Gastroesophageal sphincter (tissue), 4 donors: Measurements from ENCODE around the gene HAUS6. TPM values are rescaled to one million over a fixed set of nuclear protein-coding genes. Genes with fewer than 3 reads are reported as not detected.
A peak's percentile ranks its signal among the peaks of the same experiment; 100 is the strongest.

Experiments used
- ATAC-seq: fragments of 150-250 bp; one replicate; pipeline ENCODE4 v1.9.1; 2016; ENCODE audit warnings: mild to moderate bottlenecking, moderate library complexity
- H3K27ac ChIP-seq, 4 donors: fragments of 200-600 bp; sonication (generic) in 3 of 4; 1 replicate in 3 of 4; 2 replicates in 1 of 4; pipeline ENCODE4 v1.5.1; 2016 to 2019
- H3K27me3 ChIP-seq: fragments of 200-600 bp; sonication (generic); one replicate; pipeline ENCODE4 v1.5.1; 2019
- H3K36me3 ChIP-seq, 2 donors: fragments of 200-600 bp; sonication (generic); one replicate each; pipeline ENCODE4 v1.5.1; 2019; ENCODE audit warnings: control low read depth in 1 of 2
- H3K4me1 ChIP-seq, 3 donors: fragments of 200-600 bp; sonication (generic); 1 replicate in 2 of 3; 2 replicates in 1 of 3; pipeline ENCODE4 v1.5.1; 2016 to 2019; ENCODE audit warnings: control low read depth in 2 of 3
- H3K4me3 ChIP-seq, 2 donors: fragments of 200-600 bp; sonication (generic); one replicate each; pipeline ENCODE4 v1.5.1; 2019; ENCODE audit warnings: mild to moderate bottlenecking in 1 of 2, moderate library complexity in 1 of 2
- H3K9me3 ChIP-seq, 3 donors: fragments of 200-600 bp; sonication (generic); one replicate each; pipeline ENCODE4 v1.5.1; 2017 to 2019; ENCODE audit warnings: control low read depth in 2 of 3
- EP300 ChIP-seq: sonication (generic); formaldehyde crosslinking; IDR thresholded peaks from one replicate; pipeline ENCODE4 v1.6.1; 2017; ENCODE audit warnings: antibody characterized with exemption, mild to moderate bottlenecking
- POLR2A ChIP-seq, 2 donors: fragments of 450-650 bp; IDR thresholded peaks; one replicate each; pipeline ENCODE4 v1.6.1; 2017; ENCODE audit warnings: antibody characterized with exemption in 2 of 2, mild to moderate bottlenecking in 2 of 2, moderate library complexity in 1 of 2
- POLR2AphosphoS5 ChIP-seq: sonication (generic); formaldehyde crosslinking; IDR thresholded peaks from one replicate; pipeline ENCODE4 v1.6.1; 2017; ENCODE audit warnings: antibody characterized with exemption
- WGBS, 2 donors: methylation state at CpG; one replicate each; pipeline ENCODE4 v1.1.5; 2018; ENCODE audit warnings: low coverage in 1 of 2; 5-methylcytosine and 5-hydroxymethylcytosine counted together
- total RNA-seq, 4 donors: library from RNA; depleted of rRNA; stranded (reverse); fragments of >200 nt; gene quantifications; one replicate each; pipeline ENCODE4 v1.1.0, GENCODE V29; 2016
- TF ChIP-seq, protein P1 (sequence below), 4 experiments: fragments of 200-600 bp in 2 of 4; fragments of 450-650 bp in 2 of 4; sonication (generic) in 1 of 4; IDR thresholded peaks; one replicate each; pipeline ENCODE4 v1.5.1; 2017 to 2019; ENCODE audit warnings: antibody characterized with exemption in 4 of 4, mild to moderate bottlenecking in 2 of 4, moderate library complexity in 2 of 4

Gene HAUS6
- total RNA-seq, 4 donors from 2014 or later, result 7.3 to 16.5 (median 9.8) TPM

DNA sequence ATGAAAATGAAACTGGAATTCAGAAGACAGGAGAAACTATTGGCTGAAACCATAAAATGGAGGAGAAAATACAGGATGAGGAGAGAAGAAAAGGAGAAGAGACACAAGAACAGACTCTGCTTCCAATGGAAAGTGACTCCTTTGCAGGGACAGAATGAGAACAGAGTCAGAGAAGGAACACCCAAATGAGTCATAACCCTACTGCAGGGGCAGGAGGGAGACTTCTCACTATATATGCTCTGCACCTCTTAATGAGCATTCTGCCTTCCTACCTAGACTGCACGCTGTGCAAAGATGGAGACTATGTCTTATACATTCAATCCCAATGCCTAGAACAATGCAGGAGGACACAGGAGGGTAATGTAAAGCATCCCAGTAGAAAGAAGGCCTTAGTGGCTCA is 71.8 kb downstream of the HAUS6 start:
- H3K4me1 ChIP-seq, result no peaks in the 10 kb centered on the region
- H3K27me3 ChIP-seq, result no peaks in the 10 kb centered on the region
- TF ChIP-seq POLR2AphosphoS5, result no peak
- TF ChIP-seq EP300, result no peak
- TF ChIP-seq, protein P1, sequence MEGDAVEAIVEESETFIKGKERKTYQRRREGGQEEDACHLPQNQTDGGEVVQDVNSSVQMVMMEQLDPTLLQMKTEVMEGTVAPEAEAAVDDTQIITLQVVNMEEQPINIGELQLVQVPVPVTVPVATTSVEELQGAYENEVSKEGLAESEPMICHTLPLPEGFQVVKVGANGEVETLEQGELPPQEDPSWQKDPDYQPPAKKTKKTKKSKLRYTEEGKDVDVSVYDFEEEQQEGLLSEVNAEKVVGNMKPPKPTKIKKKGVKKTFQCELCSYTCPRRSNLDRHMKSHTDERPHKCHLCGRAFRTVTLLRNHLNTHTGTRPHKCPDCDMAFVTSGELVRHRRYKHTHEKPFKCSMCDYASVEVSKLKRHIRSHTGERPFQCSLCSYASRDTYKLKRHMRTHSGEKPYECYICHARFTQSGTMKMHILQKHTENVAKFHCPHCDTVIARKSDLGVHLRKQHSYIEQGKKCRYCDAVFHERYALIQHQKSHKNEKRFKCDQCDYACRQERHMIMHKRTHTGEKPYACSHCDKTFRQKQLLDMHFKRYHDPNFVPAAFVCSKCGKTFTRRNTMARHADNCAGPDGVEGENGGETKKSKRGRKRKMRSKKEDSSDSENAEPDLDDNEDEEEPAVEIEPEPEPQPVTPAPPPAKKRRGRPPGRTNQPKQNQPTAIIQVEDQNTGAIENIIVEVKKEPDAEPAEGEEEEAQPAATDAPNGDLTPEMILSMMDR (IDR thresholded peaks at IDR 0.05), result no peak
- no peak for TF ChIP-seq POLR2A (IDR thresholded peaks at IDR 0.05)
- no peak for ATAC-seq
- WGBS, 2 donors, result 83% methylated on average over 1 of the region's 1 CpG; no CpG with 5 or more reads in 1 of the 2 donors
- no peaks in the 10 kb centered on the region for H3K36me3 ChIP-seq
- no peaks in the 10 kb centered on the region for H3K9me3 ChIP-seq
- H3K4me3 ChIP-seq, result no peak overlapping the region
- no peak overlapping the region for H3K27ac ChIP-seq

DNA sequence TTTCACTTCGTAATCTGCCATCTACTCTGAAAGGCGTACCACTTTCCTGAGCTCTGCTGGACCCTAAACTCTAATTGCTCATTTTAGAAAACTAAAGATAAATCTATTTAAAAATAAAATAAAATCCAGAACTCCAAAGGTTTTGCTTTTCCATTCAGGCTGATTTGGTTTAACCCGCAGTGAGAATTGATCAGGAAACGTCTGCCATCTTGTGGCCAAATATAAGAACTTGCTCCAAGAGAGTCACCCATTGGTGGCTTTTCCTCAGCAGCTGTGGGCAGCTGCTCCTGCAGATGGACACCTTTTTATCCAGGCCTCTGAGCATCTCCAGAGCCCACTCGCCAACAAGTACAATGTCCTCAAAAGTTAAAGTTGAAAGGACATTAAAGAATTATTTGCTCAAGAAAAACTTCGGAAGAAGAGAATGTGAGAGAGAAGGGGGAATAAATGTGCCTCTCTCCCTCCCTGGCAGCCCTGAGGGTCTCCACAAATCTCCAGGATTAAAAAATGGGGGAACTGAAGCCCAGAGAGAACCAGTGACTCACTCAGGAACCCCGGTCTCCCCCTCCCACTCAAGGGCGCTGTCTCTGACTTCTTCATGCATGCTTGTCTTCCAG is 73.8 kb downstream of the HAUS6 start:
- WGBS, 2 donors, result 16 to 20% methylated on average over 7 to 8 of the region's 8 CpGs
- no peak for TF ChIP-seq EP300
- TF ChIP-seq POLR2A (IDR thresholded peaks at IDR 0.05), result no peak
- TF ChIP-seq POLR2AphosphoS5, result no peak
- TF ChIP-seq, protein P1 (IDR thresholded peaks at IDR 0.05), result peak; percentile 77 to 83 (median 78)
- H3K4me1 ChIP-seq, result no peaks in the 10 kb centered on the region
- H3K27ac ChIP-seq, result no peak overlapping the region
- H3K4me3 ChIP-seq, result no peak overlapping the region
- no peaks in the 10 kb centered on the region for H3K36me3 ChIP-seq
- no peaks in the 10 kb centered on the region for H3K27me3 ChIP-seq
- no peaks in the 10 kb centered on the region for H3K9me3 ChIP-seq
- peak; percentile 51 for ATAC-seq

DNA sequence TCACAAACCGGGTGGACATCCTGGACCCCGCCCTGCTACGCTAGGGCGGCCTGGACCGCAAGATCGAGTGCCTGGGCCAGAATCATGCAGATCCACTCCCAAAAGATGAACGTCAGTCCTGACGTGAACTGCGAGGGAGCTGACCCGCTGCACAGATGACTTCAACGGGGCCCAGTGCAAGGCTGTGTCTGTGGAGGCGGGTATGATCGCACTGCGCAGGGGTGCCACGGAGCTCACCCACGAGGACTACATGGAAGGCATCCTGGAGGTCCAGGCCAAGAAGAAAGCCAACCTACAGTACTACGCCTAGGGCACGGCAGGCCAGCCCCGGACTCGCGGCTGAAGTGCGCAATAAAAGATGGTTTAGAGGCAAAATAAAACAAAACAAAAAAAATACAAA is 74.9 kb downstream of the HAUS6 start:
- no peaks in the 10 kb centered on the region for H3K27me3 ChIP-seq
- TF ChIP-seq, protein P1 (IDR thresholded peaks at IDR 0.05), result no peak
- no peak for TF ChIP-seq EP300
- TF ChIP-seq POLR2A (IDR thresholded peaks at IDR 0.05), result no peak
- TF ChIP-seq POLR2AphosphoS5, result no peak
- H3K36me3 ChIP-seq, result no peaks in the 10 kb centered on the region
- no peak overlapping the region for H3K27ac ChIP-seq
- H3K4me3 ChIP-seq, result no peak overlapping the region
- no peaks in the 10 kb centered on the region for H3K4me1 ChIP-seq
- 99 to 100% methylated on average over 1 to 8 of the region's 22 CpGs for WGBS, 2 donors
- no peaks in the 10 kb centered on the region for H3K9me3 ChIP-seq
- ATAC-seq, result no peak

DNA sequence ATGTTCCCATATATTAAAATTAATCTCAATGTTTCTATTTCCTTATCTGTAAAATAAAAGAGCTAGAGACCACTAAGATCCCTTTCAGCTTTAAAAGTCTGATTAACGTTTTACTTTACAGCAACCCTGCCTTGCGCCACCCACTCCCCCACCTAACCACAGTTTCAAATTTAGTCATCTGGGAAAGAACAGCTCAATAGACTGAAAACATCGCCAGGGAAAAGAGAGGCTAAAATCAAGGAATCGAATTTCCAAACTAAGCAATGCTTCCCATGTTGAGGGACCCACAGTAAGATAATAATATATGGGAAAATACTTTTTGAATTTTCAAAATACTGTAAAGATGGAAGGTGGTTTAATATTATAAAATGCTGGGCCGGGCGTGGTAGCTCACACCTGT is 76.3 kb downstream of the HAUS6 start:
- Histone ChIP-seq H3K4me3 (no peak overlapping the region), H3K27ac (no peak overlapping the region), H3K27me3 (no peaks in the 10 kb centered on the region), H3K4me1 (no peaks in the 10 kb centered on the region), H3K36me3 (no peaks in the 10 kb centered on the region), H3K9me3 (no peaks in the 10 kb centered on the region)
- 83 to 96% methylated on average over 6 of the region's 6 CpGs for WGBS, 2 donors
- no peak for TF ChIP-seq POLR2A (IDR thresholded peaks at IDR 0.05)
- TF ChIP-seq, protein P1 (IDR thresholded peaks at IDR 0.05), result no peak
- no peak for TF ChIP-seq POLR2AphosphoS5
- ATAC-seq, result no peak

DNA sequence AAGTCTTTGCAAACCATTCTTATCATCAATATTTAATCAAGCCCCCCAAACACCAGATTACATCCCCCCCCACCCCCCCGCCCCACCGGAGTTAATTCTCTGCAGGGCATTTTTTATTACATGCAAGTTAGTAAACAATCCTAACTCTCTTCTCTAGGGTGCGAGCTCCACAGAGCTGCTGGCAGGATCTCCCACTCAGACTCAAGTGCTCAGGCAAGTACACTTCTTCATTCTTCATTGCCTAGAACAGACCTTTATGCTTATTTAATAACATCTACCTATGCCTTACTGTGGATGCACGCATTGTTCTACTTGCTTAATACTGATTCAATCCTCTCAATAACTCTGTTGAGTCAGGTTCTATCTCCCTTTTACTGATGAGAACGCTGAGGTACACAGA is 79.6 kb downstream of the HAUS6 start:
- Histone ChIP-seq H3K4me3 (no peak overlapping the region), H3K9me3 (no peaks in the 10 kb centered on the region), H3K27ac (no peak overlapping the region), H3K36me3 (no peaks in the 10 kb centered on the region), H3K27me3 (no peaks in the 10 kb centered on the region), H3K4me1 (no peaks in the 10 kb centered on the region)
- TF ChIP-seq EP300, result no peak
- no peak for TF ChIP-seq POLR2AphosphoS5
- TF ChIP-seq, protein P1 (IDR thresholded peaks at IDR 0.05), result no peak
- no peak for TF ChIP-seq POLR2A (IDR thresholded peaks at IDR 0.05)
- ATAC-seq, result no peak
- WGBS, 2 donors, result 63 to 79% methylated on average over 5 of the region's 5 CpGs
